GM12891 (cell line): Measurements from ENCODE around the gene ST13. TPM values are rescaled to one million over a fixed set of nuclear protein-coding genes. Genes with fewer than 3 reads are reported as not detected.

Experiments
- DNase-seq: peaks from one replicate; pipeline ENCODE4 v3.0.0; 2011; ENCODE audit warnings: low spot score; ENCODE audit not compliant: insufficient read length
- FAIRE-seq: peaks from 2 replicates; lab custom pipeline; 2011; peaks lifted over from hg19 to GRCh38; lab: Jason Lieb, UNC
- PAX5 ChIP-seq: IDR thresholded peaks from 2 replicates; pipeline ENCODE4 v1.6.1; 2011; ENCODE audit warnings: low read length, moderate library complexity, mild to moderate bottlenecking; ENCODE audit not compliant: insufficient read depth, severe bottlenecking
- POLR2A ChIP-seq: IDR thresholded peaks from 2 replicates; pipeline ENCODE4 v1.6.1; 2011; ENCODE audit warnings: low read depth, low read length, control low read depth
- POLR2AphosphoS5 ChIP-seq: IDR thresholded peaks from 2 replicates; pipeline ENCODE4 v1.6.1; 2011; ENCODE audit warnings: low read depth, low read length, control low read depth
- POU2F2 ChIP-seq: IDR thresholded peaks from 2 replicates; pipeline ENCODE4 v1.6.1; 2011; ENCODE audit warnings: low read depth, mild to moderate bottlenecking, control low read depth, low read length, moderate library complexity
- SPI1 ChIP-seq: IDR thresholded peaks from 2 replicates; pipeline ENCODE4 v1.6.1; 2011; ENCODE audit warnings: low read depth, low read length, control low read depth
- TAF1 ChIP-seq: IDR thresholded peaks from 2 replicates; pipeline ENCODE4 v1.6.1; 2011; ENCODE audit warnings: low read depth, low read length, control low read depth
- polyA plus RNA-seq: library from polyadenylated mRNA; unstranded; fragments of >200 nt; gene quantifications from one replicate; pipeline ENCODE4 v1.2.1, GENCODE V29; 2012; ENCODE audit warnings: low read depth, missing spikeins, inconsistent platforms; ENCODE audit not compliant: missing spikeins

Gene ST13
- polyA plus RNA-seq, result 273 TPM

- FAIRE-seq (peak; percentile 99), DNase-seq (peak; percentile 76)
- TF ChIP-seq POLR2A, result peak; percentile 78
- no peak for TF ChIP-seq SPI1
- no peak for TF ChIP-seq POU2F2
- TF ChIP-seq TAF1, result peak; percentile 33
- peak; percentile 1 for TF ChIP-seq PAX5
- peak; percentile 38 for TF ChIP-seq POLR2AphosphoS5
These were observed at the start of gene ST13, which contains the start of gene XPNPEP3 for GRCh38 chr22:40856513-40857308. ST13 (minus strand) TSS chr22:40856639; CDS start chr22:40856540, 99 bp downstream. XPNPEP3 (plus strand) TSS chr22:40857148; CDS start chr22:40857182, 34 bp downstream.

DNA sequence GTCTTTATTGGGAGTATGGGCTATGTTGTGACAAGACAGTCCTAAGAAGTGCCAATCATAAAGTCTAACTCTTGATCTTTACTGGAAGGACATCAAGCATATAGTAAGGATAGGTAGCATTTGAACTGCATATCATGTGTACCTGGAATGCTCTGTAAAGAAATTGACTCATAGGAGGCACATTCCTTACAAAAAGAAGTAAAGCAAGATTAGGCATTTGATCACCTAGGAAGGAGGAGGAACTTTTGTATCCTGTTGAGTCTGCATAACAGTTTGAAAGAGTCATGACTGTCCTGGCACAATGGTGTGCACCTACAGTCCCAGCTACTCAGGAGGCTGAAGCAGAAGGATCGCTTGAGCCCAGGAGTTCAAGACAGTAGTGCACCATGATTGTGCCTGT lies 47.7 kb upstream of the ST13 start:
- FAIRE-seq (no peak), DNase-seq (no peak)
- no peak for TF ChIP-seq POLR2AphosphoS5
- TF ChIP-seq POU2F2, result no peak
- no peak for TF ChIP-seq SPI1
- TF ChIP-seq TAF1, result no peak
- TF ChIP-seq POLR2A, result no peak
- TF ChIP-seq PAX5, result no peak

DNA sequence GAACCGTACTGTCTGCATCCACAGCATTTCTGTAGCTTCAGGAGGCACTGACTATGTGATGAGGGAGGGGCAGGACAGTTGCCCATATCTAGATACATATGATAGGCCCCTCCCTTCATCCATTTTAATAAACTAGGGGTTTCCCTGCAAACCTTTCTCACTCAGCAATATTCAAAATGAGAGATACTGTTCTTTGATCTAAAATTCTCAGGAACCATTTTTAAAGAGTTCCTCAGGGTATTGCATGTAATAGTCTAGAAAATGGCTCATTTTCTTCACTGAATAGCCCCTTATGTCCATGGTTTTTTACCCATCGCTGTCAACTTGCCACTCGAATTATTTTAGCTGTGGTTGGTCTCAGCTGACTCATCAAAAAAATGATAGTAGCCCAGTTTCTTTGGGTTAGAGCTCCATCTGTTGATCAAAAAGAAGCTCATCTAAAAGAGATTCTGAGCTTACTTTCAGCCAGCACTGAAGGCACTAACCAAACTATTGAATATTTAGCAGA lies 42.5 kb upstream of the ST13 start:
- TF ChIP-seq POLR2AphosphoS5 (no peak), TAF1 (no peak), POLR2A (no peak), PAX5 (no peak), SPI1 (no peak), POU2F2 (no peak)
- FAIRE-seq, result peak; percentile 5
- DNase-seq, result peak; percentile 31

- no peak for TF ChIP-seq POLR2AphosphoS5
- no peak for DNase-seq
- no peak for FAIRE-seq
These were observed 38.0 kb upstream of the ST13 start for GRCh38 chr22:40894417-40894816.

GRCh38 chr22:40890881-40891280 lies 34.4 kb upstream of the ST13 start:
- no peak for DNase-seq
- TF ChIP-seq POLR2A, result no peak
- no peak for TF ChIP-seq PAX5
- no peak for TF ChIP-seq POLR2AphosphoS5
- no peak for TF ChIP-seq SPI1
- FAIRE-seq, result no peak

DNA sequence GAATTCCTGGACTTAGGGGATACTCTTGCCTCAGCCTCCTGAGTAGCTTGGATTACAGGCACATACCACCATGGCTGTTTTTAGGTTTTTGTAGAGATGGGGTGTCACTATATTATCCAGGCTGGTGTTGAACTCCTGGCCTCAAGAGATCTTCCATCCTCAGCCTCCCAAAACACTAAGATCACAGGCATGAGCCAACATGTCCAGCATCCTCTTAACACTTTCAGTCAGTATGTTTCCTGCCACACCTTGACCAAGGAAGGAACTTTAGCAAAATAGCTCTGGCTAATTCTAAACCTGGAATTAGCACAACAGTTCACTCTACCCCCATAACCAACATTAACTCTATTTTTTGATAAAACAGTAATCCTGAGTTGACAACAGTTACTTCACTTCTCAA lies 32.7 kb upstream of the ST13 start:
- no peak for DNase-seq
- no peak for FAIRE-seq
- TF ChIP-seq TAF1 (no peak), POU2F2 (no peak), POLR2AphosphoS5 (no peak), POLR2A (no peak), SPI1 (no peak), PAX5 (no peak)

- FAIRE-seq (no peak), DNase-seq (no peak)
- no peak for TF ChIP-seq POLR2A
- no peak for TF ChIP-seq POLR2AphosphoS5
- TF ChIP-seq TAF1, result no peak
- no peak for TF ChIP-seq POU2F2
- TF ChIP-seq PAX5, result no peak
- no peak for TF ChIP-seq SPI1
These were observed 22.5 kb upstream of the ST13 start for GRCh38 chr22:40878922-40879321.

DNA sequence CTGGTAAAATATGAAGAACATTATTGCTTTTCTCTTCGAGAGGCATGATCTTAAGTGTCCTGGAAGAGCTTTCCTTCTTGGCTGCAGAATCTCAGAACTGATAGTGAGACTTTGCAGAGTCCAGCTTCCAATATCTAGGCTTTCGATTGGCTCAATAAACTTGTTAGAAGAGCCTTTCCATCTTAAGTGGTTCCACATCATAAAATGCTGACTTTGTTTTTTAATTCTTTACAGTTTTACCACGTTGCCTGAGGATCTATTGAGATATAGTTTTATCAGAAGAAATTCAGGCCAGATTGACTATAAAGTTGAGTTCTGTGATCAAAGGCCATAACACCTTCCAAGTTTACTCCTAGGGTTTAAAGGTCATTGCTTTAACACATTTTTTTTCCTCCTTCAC lies 21.0 kb upstream of the ST13 start:
- DNase-seq (no peak), FAIRE-seq (no peak)
- TF ChIP-seq PAX5 (no peak), POLR2A (no peak), POU2F2 (no peak), SPI1 (no peak), POLR2AphosphoS5 (no peak), TAF1 (no peak)

DNA sequence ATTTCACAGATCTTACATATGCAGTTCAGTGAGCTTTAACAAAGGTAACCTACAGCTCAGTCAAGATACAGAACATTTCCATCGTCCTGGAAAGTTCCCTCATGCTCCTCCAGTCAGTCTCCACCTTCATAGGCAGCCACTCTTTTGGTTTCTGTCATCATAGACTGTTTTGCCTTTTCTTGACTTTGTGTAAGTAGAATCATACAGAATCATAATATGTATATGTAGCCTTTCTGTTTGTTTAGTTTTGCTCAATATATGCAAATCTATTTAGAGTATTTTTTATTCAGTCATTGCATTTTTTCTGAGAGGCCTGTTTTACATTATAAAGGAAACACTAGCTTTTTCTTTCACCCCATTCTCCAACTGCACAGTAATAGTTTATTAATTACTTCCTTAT lies 20.5 kb upstream of the ST13 start:
- FAIRE-seq (no peak), DNase-seq (no peak)
- TF ChIP-seq PAX5, result no peak
- no peak for TF ChIP-seq POU2F2
- TF ChIP-seq POLR2AphosphoS5, result no peak
- TF ChIP-seq TAF1, result no peak
- no peak for TF ChIP-seq POLR2A
- TF ChIP-seq SPI1, result no peak

DNA sequence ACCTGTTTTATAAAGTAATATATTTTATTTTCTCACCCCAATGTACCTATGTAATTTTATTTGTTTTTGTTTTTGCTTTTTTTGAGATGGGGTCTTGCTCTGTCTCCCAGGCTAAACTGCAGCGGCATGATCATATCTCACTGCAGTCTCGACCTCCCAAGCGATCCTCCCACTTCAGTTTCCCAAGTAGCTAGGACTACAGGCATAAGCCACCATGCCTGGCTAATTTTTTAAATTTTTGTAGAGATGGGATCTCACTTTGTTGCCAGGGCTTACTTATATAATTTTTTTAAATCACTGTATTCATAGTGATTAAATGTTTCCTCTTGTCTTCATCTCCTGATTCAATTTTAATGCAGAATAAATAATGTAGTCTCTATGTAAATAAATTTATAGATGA lies 18.7 kb upstream of the ST13 start:
- TF ChIP-seq PAX5, result no peak
- TF ChIP-seq TAF1, result no peak
- TF ChIP-seq POLR2A, result no peak
- TF ChIP-seq SPI1, result no peak
- no peak for TF ChIP-seq POLR2AphosphoS5
- TF ChIP-seq POU2F2, result no peak
- no peak for FAIRE-seq
- no peak for DNase-seq
